ENCODE measurements around the gene SFRP2. TPM values are rescaled to one million over a fixed set of nuclear protein-coding genes. Genes with fewer than 3 reads are reported as not detected.

SFRP2 gene
- total RNA-seq, 1 experiment from 2014 or later, result not detected

- H3K4me1 ChIP-seq, result peaks cover 16% of the 10 kb centered on the region
- intact Hi-C loops (cut with micrococcal nuclease; ENCODE audit: unreplicated experiment), result loop anchor here (5.0 kb wide), 1 partner anchor 522 kb away; no protein-coding TSS in a partner anchor
- no peak overlapping the region for H3K4me3 ChIP-seq (ENCODE audit: low read depth, low read length)
- BruUV-seq (replicated peaks), result no TSS peak
- H3K27me3 ChIP-seq (replicated peaks; ENCODE audit: control insufficient read depth, insufficient read depth, low read length), result no peaks in the 10 kb centered on the region
- ChIA-PET CTCF (no interaction called here), POLR2A (no interaction called here)
- no peak overlapping the region for H3K4me3 Mint-ChIP-seq (ENCODE audit: unreplicated experiment)
- peaks cover 8% of the 10 kb centered on the region for H3K27me3 Mint-ChIP-seq (ENCODE audit: insufficient read depth, unreplicated experiment)
- H3K36me3 ChIP-seq (ENCODE audit: control insufficient read depth, insufficient read depth, low read length), result no peaks in the 10 kb centered on the region
- TF ChIP-seq CTCF (IDR thresholded peaks at IDR 0.05; ENCODE audit: insufficient read depth in 1 of 2, low read depth in 1 of 2, low read length in 1 of 2, severe bottlenecking in 1 of 2, unreplicated experiment in 1 of 2), result no peak
- no peak for DNase-seq
- H3K36me3 Mint-ChIP-seq (ENCODE audit: insufficient read depth, unreplicated experiment), result no peaks in the 10 kb centered on the region
- no peaks in the 10 kb centered on the region for H3K9me3 ChIP-seq
- no peaks in the 10 kb centered on the region for H3K9me3 Mint-ChIP-seq (ENCODE audit: unreplicated experiment)
- H3K4me1 Mint-ChIP-seq (ENCODE audit: low read depth, unreplicated experiment), result peaks cover 11% of the 10 kb centered on the region
- H3K27ac Mint-ChIP-seq (ENCODE audit: unreplicated experiment), result no peak overlapping the region
These were observed 1.0 kb upstream of the SFRP2 start for GRCh38 chr4:153789741-153790499.

- H3K4me3 ChIP-seq (ENCODE audit: low read depth, low read length), result no peak overlapping the region
- peaks cover 3% of the 10 kb centered on the region; the same call in 1 of the 2 replicates for H3K4me1 ChIP-seq
- no peaks in the 10 kb centered on the region for H3K9me3 ChIP-seq
- intact Hi-C loops (cut with micrococcal nuclease; ENCODE audit: unreplicated experiment), result loop anchor here (5.0 kb wide), 1 partner anchor 524 kb away; no protein-coding TSS in a partner anchor
- Mint-ChIP-seq H3K4me3 (ENCODE audit: unreplicated experiment) (no peak overlapping the region), H3K27me3 (ENCODE audit: insufficient read depth, unreplicated experiment) (peaks cover 8% of the 10 kb centered on the region), H3K36me3 (ENCODE audit: insufficient read depth, unreplicated experiment) (no peaks in the 10 kb centered on the region), H3K9me3 (ENCODE audit: unreplicated experiment) (no peaks in the 10 kb centered on the region), H3K27ac (ENCODE audit: unreplicated experiment) (no peak overlapping the region), H3K4me1 (ENCODE audit: low read depth, unreplicated experiment) (peaks cover under 1% of the 10 kb centered on the region)
- BruUV-seq (replicated peaks), result no TSS peak
- no peak for DNase-seq
- H3K27me3 ChIP-seq (replicated peaks; ENCODE audit: control insufficient read depth, insufficient read depth, low read length), result no peaks in the 10 kb centered on the region
- POLR2A ChIA-PET, result no interaction called here
- CTCF ChIA-PET, result no interaction called here
- no peak for TF ChIP-seq CTCF (IDR thresholded peaks at IDR 0.05; ENCODE audit: insufficient read depth in 1 of 2, low read depth in 1 of 2, low read length in 1 of 2, severe bottlenecking in 1 of 2, unreplicated experiment in 1 of 2)
- no peaks in the 10 kb centered on the region for H3K36me3 ChIP-seq (ENCODE audit: control insufficient read depth, insufficient read depth, low read length)
These were observed 851 bp downstream of the SFRP2 start for GRCh38 chr4:153788051-153788412.

- POLR2A ChIA-PET, result no interaction called here
- Histone ChIP-seq H3K9me3 (no peaks in the 10 kb centered on the region), H3K36me3 (ENCODE audit: control insufficient read depth, insufficient read depth, low read length) (no peaks in the 10 kb centered on the region), H3K4me1 (no peaks in the 10 kb centered on the region), H3K27me3 (replicated peaks; ENCODE audit: control insufficient read depth, insufficient read depth, low read length) (no peaks in the 10 kb centered on the region), H3K4me3 (ENCODE audit: low read depth, low read length) (no peak overlapping the region)
- Mint-ChIP-seq H3K4me1 (ENCODE audit: low read depth, unreplicated experiment) (no peaks in the 10 kb centered on the region), H3K9me3 (ENCODE audit: unreplicated experiment) (no peaks in the 10 kb centered on the region), H3K36me3 (ENCODE audit: insufficient read depth, unreplicated experiment) (no peaks in the 10 kb centered on the region), H3K4me3 (ENCODE audit: unreplicated experiment) (no peak overlapping the region), H3K27me3 (ENCODE audit: insufficient read depth, unreplicated experiment) (peaks cover 8% of the 10 kb centered on the region), H3K27ac (ENCODE audit: unreplicated experiment) (no peak overlapping the region)
- BruUV-seq (replicated peaks), result no TSS peak
- CTCF ChIA-PET, result no interaction called here
- no peak for DNase-seq
- intact Hi-C loops (cut with micrococcal nuclease; ENCODE audit: unreplicated experiment), result loop anchor here (5.0 kb wide), 1 partner anchor 525 kb away; no protein-coding TSS in a partner anchor
- TF ChIP-seq CTCF (IDR thresholded peaks at IDR 0.05; ENCODE audit: insufficient read depth in 1 of 2, low read depth in 1 of 2, low read length in 1 of 2, severe bottlenecking in 1 of 2, unreplicated experiment in 1 of 2), result no peak
These were observed 1.3 kb downstream of the SFRP2 start for GRCh38 chr4:153787575-153787974.

Measured in Caco-2 (cell line).